Endothelial cell of umbilical vein (primary cell): ENCODE results near the gene APEX1.

ENCODE experiments used
- EZH2 ChIP-seq: IDR thresholded peaks from 2 replicates; pipeline ENCODE4 v1.6.1; 2012; ENCODE audit warnings: borderline replicate concordance, low read depth, mild to moderate bottlenecking, moderate library complexity, low read length, inconsistent platforms; ENCODE audit not compliant: severe bottlenecking
- POLR2A ChIP-seq: IDR thresholded peaks from 2 replicates; pipeline ENCODE4 v1.6.1; 2012; ENCODE audit warnings: low read depth, mild to moderate bottlenecking, control low read depth, low read length
- POLR2AphosphoS5 ChIP-seq: IDR thresholded peaks from 2 replicates; pipeline ENCODE4 v1.6.1; 2012; ENCODE audit warnings: low read depth, mild to moderate bottlenecking, control low read depth, low read length, moderate library complexity; ENCODE audit not compliant: insufficient read depth
- TF ChIP-seq, protein P1 (sequence below): IDR thresholded peaks from 2 replicates; pipeline ENCODE4 v1.6.1; 2011; ENCODE audit not compliant: insufficient read depth, insufficient read length
- TF ChIP-seq, protein P2 (sequence below), 2 donors: IDR thresholded peaks; 1 replicate in 1 of 2; 2 replicates in 1 of 2; pipeline ENCODE4 v1.5.1; 2011; ENCODE audit warnings: low read length in 2 of 2, mild to moderate bottlenecking in 2 of 2, moderate library complexity in 2 of 2, control low read depth in 1 of 2, inconsistent platforms in 1 of 2, low read depth in 1 of 2; ENCODE audit not compliant: insufficient read depth in 1 of 2; ENCODE audit errors: extremely low read depth in 1 of 2

DNA sequence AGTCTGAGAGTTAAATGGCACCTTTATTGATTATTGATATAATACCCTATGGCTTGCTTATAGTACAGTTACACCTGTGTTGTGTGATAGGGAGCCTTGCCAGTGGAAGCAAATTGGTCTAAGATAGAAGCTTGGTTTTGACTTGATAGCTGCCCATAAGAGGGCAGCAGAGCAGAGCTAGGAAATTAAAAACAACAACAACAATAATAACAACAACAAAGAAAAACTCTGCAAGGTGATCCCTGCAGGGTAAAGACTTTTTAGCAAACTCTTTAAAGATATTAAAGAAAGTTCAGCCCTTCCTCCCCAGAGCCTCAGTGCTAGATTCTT is 32.3 kb downstream of the APEX1 start:
- TF ChIP-seq, protein P1, sequence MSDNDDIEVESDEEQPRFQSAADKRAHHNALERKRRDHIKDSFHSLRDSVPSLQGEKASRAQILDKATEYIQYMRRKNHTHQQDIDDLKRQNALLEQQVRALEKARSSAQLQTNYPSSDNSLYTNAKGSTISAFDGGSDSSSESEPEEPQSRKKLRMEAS = no peak
- TF ChIP-seq POLR2AphosphoS5 (no peak), EZH2 (no peak), POLR2A (no peak)
- TF ChIP-seq, protein P2, sequence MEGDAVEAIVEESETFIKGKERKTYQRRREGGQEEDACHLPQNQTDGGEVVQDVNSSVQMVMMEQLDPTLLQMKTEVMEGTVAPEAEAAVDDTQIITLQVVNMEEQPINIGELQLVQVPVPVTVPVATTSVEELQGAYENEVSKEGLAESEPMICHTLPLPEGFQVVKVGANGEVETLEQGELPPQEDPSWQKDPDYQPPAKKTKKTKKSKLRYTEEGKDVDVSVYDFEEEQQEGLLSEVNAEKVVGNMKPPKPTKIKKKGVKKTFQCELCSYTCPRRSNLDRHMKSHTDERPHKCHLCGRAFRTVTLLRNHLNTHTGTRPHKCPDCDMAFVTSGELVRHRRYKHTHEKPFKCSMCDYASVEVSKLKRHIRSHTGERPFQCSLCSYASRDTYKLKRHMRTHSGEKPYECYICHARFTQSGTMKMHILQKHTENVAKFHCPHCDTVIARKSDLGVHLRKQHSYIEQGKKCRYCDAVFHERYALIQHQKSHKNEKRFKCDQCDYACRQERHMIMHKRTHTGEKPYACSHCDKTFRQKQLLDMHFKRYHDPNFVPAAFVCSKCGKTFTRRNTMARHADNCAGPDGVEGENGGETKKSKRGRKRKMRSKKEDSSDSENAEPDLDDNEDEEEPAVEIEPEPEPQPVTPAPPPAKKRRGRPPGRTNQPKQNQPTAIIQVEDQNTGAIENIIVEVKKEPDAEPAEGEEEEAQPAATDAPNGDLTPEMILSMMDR (IDR thresholded peaks at IDR 0.05; ENCODE audit: extremely low read depth in 1 of 2, insufficient read depth in 1 of 2, low read depth in 1 of 2, low read length in 2 of 2) = no peak
